Muscle layer of colon (tissue), 2 donors: ENCODE data around the gene APP.

ENCODE experiments used
- H3K27ac ChIP-seq: one replicate; pipeline ENCODE4 v1.7.0; 2013; ENCODE audit warnings: low read depth, mild to moderate bottlenecking, low read length, moderate library complexity
- H3K27me3 ChIP-seq, 2 donors: one replicate each; pipeline ENCODE4 v1.7.0; 2013; ENCODE audit warnings: low read length in 2 of 2, mild to moderate bottlenecking in 2 of 2; ENCODE audit not compliant: insufficient read depth in 2 of 2, control insufficient read depth in 1 of 2
- H3K36me3 ChIP-seq: one replicate; pipeline ENCODE4 v1.7.0; 2013; ENCODE audit warnings: mild to moderate bottlenecking, low read length; ENCODE audit not compliant: insufficient read depth
- H3K4me1 ChIP-seq: one replicate; pipeline ENCODE4 v1.7.0; 2013; ENCODE audit warnings: mild to moderate bottlenecking, low read length; ENCODE audit not compliant: insufficient read depth
- H3K4me3 ChIP-seq, 2 donors: one replicate each; pipeline ENCODE4 v1.7.0; 2013; ENCODE audit warnings: low read length in 2 of 2, low read depth in 1 of 2, mild to moderate bottlenecking in 1 of 2, moderate library complexity in 1 of 2
- H3K9ac ChIP-seq: one replicate; pipeline ENCODE4 v1.7.0; 2013; ENCODE audit warnings: low read length
- H3K9me3 ChIP-seq: one replicate; pipeline ENCODE4 v1.7.0; 2013; ENCODE audit warnings: mild to moderate bottlenecking, low read length
- donor health status: abdominal sarcoma.
- donor health status: Adenocarcinoma of cecum.

The APP gene

GRCh38 chr21:25984538-25984937 is 186.0 kb downstream of the APP start:
- Histone ChIP-seq H3K27ac (no peak overlapping the region), H3K9me3 (no peaks in the 10 kb centered on the region), H3K4me3 (no peak overlapping the region), H3K4me1 (no peaks in the 10 kb centered on the region), H3K36me3 (peaks cover 20% of the 10 kb centered on the region), H3K27me3 (no peaks in the 10 kb centered on the region), H3K9ac (no peak overlapping the region)

- H3K4me1 ChIP-seq, result no peaks in the 10 kb centered on the region
- H3K9ac ChIP-seq, result no peak overlapping the region
- no peaks in the 10 kb centered on the region for H3K9me3 ChIP-seq
- H3K27me3 ChIP-seq, result no peaks in the 10 kb centered on the region
- H3K4me3 ChIP-seq, result no peak overlapping the region
- H3K36me3 ChIP-seq, result peaks cover 20% of the 10 kb centered on the region
- no peak overlapping the region for H3K27ac ChIP-seq
These were observed 186.8 kb downstream of the APP start for GRCh38 chr21:25983745-25984144.

- Histone ChIP-seq H3K27ac (no peak overlapping the region), H3K9me3 (no peaks in the 10 kb centered on the region), H3K4me1 (no peaks in the 10 kb centered on the region), H3K27me3 (no peaks in the 10 kb centered on the region), H3K9ac (no peak overlapping the region), H3K4me3 (no peak overlapping the region), H3K36me3 (peaks cover 20% of the 10 kb centered on the region)
These were observed 189.9 kb downstream of the APP start for GRCh38 chr21:25980710-25981109.

GRCh38 chr21:25979845-25980616 is 190.5 kb downstream of the APP start:
- Histone ChIP-seq H3K27ac (no peak overlapping the region), H3K36me3 (peaks cover 22% of the 10 kb centered on the region), H3K9ac (no peak overlapping the region), H3K9me3 (no peaks in the 10 kb centered on the region), H3K4me1 (no peaks in the 10 kb centered on the region), H3K4me3 (no peak overlapping the region), H3K27me3 (no peaks in the 10 kb centered on the region)

GRCh38 chr21:25977068-25977611 is 193.4 kb downstream of the APP start:
- no peak overlapping the region for H3K27ac ChIP-seq
- H3K4me3 ChIP-seq, result no peak overlapping the region
- H3K9ac ChIP-seq, result no peak overlapping the region
- peaks cover 31% of the 10 kb centered on the region for H3K36me3 ChIP-seq
- H3K27me3 ChIP-seq, result no peaks in the 10 kb centered on the region
- H3K9me3 ChIP-seq, result no peaks in the 10 kb centered on the region
- no peaks in the 10 kb centered on the region for H3K4me1 ChIP-seq

- no peaks in the 10 kb centered on the region for H3K27me3 ChIP-seq
- no peak overlapping the region for H3K9ac ChIP-seq
- H3K27ac ChIP-seq, result no peak overlapping the region
These were observed 195.6 kb downstream of the APP start for GRCh38 chr21:25974964-25975363.

GRCh38 chr21:25970254-25970930 is 200.2 kb downstream of the APP start:
- Histone ChIP-seq H3K27me3 (no peaks in the 10 kb centered on the region), H3K27ac (no peak overlapping the region), H3K9ac (no peak overlapping the region), H3K9me3 (no peaks in the 10 kb centered on the region), H3K36me3 (peaks cover 14% of the 10 kb centered on the region), H3K4me1 (no peaks in the 10 kb centered on the region), H3K4me3 (no peak overlapping the region)

More at GRCh38 chr21:25974964-25975363, 195.6 kb downstream of the APP start:
- Histone ChIP-seq H3K36me3 (peaks cover 14% of the 10 kb centered on the region), H3K4me1 (no peaks in the 10 kb centered on the region), H3K9me3 (no peaks in the 10 kb centered on the region), H3K4me3 (no peak overlapping the region)

GRCh38 chr21:25967901-25968438 is 202.6 kb downstream of the APP start:
- no peaks in the 10 kb centered on the region for H3K27me3 ChIP-seq
- no peaks in the 10 kb centered on the region for H3K4me1 ChIP-seq
- H3K9ac ChIP-seq, result no peak overlapping the region
- peaks cover 4% of the 10 kb centered on the region for H3K36me3 ChIP-seq
- H3K9me3 ChIP-seq, result no peaks in the 10 kb centered on the region
- no peak overlapping the region for H3K4me3 ChIP-seq
- H3K27ac ChIP-seq, result peak overlapping the region; percentile 12

- H3K9me3 ChIP-seq, result no peaks in the 10 kb centered on the region
- H3K9ac ChIP-seq, result no peak overlapping the region
- no peak overlapping the region for H3K4me3 ChIP-seq
- peak overlapping the region; percentile 12 for H3K27ac ChIP-seq
- H3K4me1 ChIP-seq, result no peaks in the 10 kb centered on the region
- H3K36me3 ChIP-seq, result peaks cover 4% of the 10 kb centered on the region
- no peaks in the 10 kb centered on the region for H3K27me3 ChIP-seq
These were observed 203.2 kb downstream of the APP start for GRCh38 chr21:25967181-25967900.

- Histone ChIP-seq H3K27ac (no peak overlapping the region), H3K4me1 (no peaks in the 10 kb centered on the region), H3K4me3 (no peak overlapping the region)
These were observed 204.4 kb downstream of the APP start for GRCh38 chr21:25965951-25966707.

More at GRCh38 chr21:25965951-25966707, 204.4 kb downstream of the APP start:
- Histone ChIP-seq H3K9ac (no peak overlapping the region), H3K9me3 (no peaks in the 10 kb centered on the region), H3K36me3 (peaks cover 4% of the 10 kb centered on the region), H3K27me3 (no peaks in the 10 kb centered on the region)
